Stimulated activated CD4-positive, alpha-beta T cell treated with anti-CD3 and anti-CD28 coated beads, Interleukin-15, amount 100 ng/mL, for 48 hours (primary cell): ENCODE measurements around the gene GBA2.
A peak's percentile ranks its signal among the peaks of the same experiment; 100 is the strongest.

Experiments
- DNase-seq, 2 donors: peaks; one replicate each; pipeline ENCODE4 v3.0.0-alpha.2; 2020; ENCODE audit warnings: low read depth in 2 of 2

Gene GBA2

GRCh38 chr9:35738924-35739323 lies 10.1 kb downstream of the GBA2 start:
- DNase-seq = no peak

- DNase-seq = no peak
Measured at GRCh38 chr9:35738186-35738585, 10.8 kb downstream of the GBA2 start.

DNA sequence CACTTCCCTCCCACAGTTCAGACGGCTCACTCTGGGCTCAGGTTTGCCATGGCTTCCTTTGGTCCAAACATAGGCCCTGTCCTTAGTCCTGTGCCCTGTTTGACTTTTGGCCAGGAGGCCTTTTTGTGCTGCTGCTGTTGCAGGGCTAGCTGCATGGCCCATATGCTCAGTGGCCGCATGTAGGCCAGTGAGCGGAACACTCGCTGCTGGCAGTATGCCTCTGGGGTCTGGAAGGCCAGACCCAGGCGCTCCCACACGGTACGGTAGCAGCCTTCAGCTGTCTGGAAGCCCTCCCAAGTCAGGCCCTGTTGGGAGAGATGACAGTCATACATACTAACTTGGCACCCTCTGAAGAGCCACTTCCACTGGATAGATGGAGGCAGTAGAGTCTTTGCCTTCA lies 11.9 kb downstream of the GBA2 start:
- no peak for DNase-seq

DNA sequence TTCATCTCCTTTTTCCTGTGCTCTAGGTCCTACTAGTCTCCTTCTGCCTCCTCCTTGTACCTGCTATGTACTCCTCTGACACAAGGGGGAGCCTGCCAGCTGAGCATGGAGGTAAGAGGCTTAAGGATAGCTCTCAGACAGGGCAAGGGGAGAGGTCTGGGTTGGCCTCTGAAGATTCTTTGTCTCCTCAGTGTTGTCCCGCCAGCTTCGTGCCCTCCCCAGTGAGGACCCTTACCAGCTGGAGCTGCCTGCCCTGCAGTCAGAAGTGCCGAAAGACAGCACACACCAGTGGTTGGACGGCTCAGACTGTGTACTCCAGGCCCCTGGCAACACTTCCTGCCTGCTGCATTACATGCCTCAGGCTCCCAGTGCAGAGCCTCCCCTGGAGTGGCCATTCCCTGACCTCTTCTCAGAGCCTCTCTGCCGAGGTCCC lies 12.8 kb downstream of the GBA2 start:
- DNase-seq = peak in 1 of 2 donors; percentile 60

GRCh38 chr9:35734096-35734495 lies 14.9 kb downstream of the GBA2 start:
- no peak for DNase-seq

DNA sequence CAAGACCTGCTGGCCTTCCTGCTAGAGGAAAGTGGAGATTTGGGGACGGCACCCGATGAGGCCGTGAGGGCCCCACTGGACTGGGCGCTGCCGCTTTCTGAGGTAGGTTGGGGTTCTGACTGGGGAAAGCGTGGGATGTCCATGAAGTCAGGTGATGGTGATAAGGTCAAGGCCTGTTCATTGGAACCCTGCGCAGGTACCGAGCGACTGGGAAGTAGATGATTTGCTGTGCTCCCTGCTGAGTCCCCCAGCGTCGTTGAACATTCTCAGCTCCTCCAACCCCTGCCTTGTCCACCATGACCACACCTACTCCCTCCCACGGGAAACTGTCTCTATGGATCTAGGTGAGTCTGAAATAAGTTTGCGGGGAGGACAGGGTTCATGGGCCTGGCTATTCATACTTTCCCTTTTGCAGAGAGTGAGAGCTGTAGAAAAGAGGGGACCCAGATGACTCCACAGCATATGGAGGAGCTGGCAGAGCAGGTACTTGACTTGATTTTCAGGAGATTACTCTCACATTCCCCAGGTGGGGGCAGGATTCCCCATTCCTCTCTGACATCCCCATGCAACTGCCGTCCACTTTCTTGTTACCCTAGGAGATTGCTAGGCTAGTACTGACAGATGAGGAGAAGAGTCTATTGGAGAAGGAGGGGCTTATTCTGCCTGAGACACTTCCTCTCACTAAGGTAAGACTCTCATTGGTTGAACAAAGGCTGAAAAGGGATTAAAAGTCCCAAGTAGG lies 16.1 kb downstream of the GBA2 start:
- DNase-seq = no peak

DNA sequence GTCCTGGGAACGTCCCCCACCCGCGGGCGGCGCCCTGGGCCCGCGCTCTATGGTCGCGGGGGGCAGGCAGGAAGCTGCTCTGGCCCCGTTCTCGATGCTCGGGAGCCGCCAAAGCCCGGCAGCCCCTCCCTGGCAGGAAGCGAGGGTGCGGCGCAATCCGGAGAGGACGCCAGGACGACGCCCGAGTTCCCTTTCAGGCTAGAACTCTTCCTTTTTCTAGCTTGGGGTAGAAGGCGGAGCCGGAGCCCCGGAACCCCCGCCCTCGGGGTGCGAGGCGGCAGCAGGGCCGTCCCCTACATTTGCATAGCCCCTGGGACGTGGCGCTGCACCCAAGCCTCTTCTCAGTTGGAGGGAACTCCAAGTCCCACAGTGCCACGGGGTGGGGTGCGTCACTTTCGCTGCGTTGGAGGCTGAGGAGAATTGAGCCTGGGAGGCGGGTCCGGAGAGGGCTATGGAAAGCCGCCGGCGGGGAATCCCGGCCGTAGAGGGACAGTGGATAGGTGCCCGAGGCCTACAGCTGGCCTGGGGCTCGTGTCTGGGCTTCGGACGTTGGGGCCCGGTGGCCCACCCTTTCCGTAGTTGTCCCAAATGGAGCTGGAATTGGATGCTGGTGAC lies 16.7 kb downstream of the GBA2 start, which contains the start of the genes CREB3 and TLN1:
CREB3 (plus strand) TSS at position 482 of the 615 bp plus-strand sequence; CDS start at position 589, 107 bp downstream.
TLN1 (minus strand) TSS at position 11 of the 615 bp plus-strand sequence. CDS start 6,501 bp downstream, outside the sequence.
- peak; percentile 95 to 97 for DNase-seq

DNA sequence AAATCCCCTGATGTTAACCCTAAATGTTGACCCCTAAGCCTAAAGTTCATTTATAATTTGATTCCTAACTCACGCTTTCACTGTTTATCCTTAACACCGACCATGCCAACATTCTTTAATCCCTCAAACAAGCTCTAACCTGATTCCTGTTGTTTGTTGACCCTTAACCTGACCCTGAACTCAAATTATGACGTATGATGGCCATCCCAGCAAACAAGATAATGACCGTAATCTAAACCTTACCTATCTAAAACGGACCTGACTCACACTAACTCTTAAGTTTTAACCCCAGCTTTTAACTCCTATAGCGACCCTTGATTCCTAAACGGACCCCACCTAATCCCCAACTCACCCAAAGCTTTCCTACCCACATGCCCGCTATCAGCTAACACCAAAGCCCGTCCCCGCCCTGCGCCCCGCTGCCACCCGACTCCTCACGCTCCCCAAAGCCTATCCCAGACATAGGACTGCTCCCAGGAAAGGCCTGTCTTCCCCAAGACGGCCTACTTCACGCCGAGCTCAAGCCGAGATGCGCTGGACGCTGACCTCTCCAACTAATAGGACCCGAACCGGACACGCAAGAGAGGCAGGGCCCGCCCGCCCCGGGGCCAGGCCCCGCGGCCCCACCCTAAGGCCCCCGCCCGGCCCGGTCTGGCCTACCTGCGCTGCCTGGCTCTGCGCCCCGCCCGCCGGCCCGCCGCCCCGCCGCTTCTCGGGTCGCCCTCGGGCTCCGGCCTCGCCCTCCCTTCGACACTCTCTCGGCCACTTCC lies 17.4 kb downstream of the GBA2 start:
- no peak for DNase-seq

DNA sequence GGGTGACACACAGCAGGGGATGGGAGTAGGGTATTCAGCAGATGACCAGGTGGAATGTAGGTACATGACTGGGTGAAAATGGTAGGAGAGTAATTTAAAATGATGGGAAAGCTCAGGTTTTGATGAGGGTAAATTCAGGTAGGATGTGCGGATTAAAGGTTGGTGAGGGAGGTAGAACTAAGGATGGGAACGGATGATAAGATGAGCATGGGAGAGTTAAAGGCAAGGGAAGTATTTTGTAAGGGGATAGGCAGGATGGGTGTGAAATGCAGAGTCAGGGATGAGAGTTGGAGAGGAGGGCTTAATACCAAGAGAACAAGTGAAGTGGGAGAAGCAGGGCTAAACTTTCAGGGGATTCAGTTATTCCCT lies 18.6 kb downstream of the GBA2 start:
- no peak for DNase-seq

DNA sequence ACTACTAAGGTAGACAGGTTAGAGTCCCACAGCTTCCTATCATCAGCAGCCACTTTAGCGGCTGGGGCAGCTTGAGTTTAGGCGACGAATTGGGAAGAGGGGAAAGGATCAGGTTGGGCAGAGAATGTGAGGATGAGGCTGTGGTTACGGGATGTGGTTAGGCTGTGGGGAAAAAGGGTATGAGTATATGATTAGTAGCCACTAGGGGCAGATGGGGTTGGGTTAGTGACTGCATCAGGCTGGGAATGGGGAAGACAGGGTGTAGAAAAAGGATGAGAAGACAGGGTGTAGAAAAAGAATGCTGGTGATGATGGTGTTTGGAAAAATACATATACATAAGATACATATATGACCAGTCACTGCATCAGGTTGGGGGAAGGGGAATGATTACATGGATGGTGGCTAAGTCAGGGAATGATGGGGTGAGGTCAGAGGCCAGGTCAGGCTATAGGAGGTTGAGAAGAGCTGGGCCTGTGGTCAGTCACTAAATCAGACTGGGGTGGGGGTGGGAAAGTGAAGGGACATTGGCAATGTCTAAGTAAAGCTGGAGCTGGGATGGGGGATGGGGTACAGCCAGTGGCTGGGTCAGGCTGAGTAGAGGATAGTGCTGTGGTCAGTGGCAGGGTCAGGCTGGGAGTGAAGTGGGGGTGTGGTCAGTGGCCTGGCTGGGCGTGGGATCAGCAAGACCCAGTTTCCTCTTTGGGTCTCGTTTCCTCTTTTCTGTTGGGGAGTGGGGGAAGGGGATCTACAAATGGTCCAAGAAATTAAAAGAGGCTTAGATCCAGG lies 19.1 kb downstream of the GBA2 start:
- no peak for DNase-seq

DNA sequence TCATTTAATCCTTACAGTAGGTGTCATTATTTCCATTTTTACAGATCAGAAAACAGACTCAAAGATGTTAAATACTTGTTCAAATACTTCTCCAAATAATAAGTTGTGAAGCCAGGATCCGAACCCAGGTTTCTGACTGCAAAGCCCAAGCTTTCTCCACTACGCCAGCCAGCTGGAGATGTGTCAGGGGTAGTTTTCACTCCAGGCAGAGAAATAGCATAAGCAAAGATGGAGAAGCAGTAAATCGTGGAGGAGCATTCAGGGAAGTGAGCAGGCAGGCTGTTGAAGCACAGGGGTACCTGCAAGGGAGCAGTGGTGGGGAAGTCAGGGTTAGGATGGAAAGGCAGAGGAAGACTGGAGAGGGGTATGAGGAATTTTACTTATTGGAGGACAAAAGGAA lies 19.9 kb downstream of the GBA2 start:
- DNase-seq = no peak

GRCh38 chr9:35728041-35728971 lies 20.7 kb downstream of the GBA2 start:
- peak in 1 of 2 donors; percentile 41 for DNase-seq

DNA sequence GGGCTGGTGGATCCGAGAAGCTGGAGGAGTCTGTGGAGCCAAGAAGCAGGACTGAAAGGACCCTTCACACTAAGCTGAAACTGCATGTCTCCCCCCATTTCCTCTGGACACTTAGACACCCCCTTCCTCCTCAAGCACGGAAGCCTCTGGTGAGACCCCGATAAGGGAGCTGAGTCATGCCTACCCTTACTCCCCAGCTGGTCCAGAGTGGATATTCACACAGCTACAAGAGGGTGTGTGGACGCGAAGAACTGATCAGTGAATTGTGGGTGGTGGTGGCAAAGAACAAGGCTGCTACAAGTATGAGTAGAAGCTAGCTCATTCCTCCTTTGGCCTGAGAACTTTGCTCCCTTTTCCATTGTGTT lies 21.4 kb downstream of the GBA2 start:
- no peak for DNase-seq

GRCh38 chr9:35726931-35727330 lies 22.1 kb downstream of the GBA2 start:
- DNase-seq = no peak

DNA sequence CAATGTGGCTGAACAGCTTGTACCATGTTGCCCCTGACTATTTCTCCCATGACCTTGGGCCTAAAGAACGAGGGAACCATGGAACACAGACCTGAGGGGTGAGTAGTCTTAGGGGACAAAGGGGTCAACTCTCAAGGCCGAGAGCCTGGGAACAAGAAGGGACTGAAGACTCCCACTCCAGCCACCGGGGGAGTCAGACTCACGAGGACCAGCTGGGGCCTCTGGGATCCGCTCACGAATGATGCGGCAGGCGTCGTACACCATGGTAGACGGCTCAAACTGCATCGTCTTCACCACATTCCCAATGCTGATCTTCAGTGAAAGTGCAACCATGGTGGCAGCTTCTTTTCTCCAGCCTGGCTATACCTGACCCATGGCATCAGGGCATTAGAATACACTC lies 23.7 kb downstream of the GBA2 start:
- DNase-seq = no peak

DNA sequence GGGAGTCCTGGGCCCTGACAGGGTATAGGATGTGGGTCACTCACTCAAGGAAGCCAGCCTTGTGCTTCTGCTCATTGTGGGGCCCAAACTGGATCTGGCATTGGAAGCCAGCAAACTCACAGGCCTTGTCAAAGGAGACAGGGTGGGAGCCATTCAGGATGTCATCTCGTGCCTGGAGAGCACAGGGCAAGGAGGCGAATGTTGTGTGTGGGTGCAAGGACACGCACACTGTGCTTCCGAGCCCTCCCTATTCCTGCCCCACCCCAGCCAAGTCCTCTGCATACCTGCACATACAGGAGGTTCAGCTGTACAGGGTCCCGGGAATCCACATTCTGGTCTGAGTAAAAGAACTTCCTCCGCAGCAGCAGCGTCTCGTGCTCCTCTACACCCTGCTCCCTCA lies 25.1 kb downstream of the GBA2 start:
- no peak for DNase-seq

GRCh38 chr9:35723426-35723825 lies 25.6 kb downstream of the GBA2 start:
- DNase-seq = no peak

GRCh38 chr9:35719546-35719945 lies 29.5 kb downstream of the GBA2 start:
- no peak for DNase-seq

GRCh38 chr9:35718721-35719511 lies 30.1 kb downstream of the GBA2 start:
- DNase-seq = no peak
